Measurements from ENCODE around the gene SCO2. TPM values are rescaled to one million over a fixed set of nuclear protein-coding genes. Genes with fewer than 3 reads are reported as not detected.

SCO2 gene
- total RNA-seq, 1 donor, result 2.6 TPM

- peak overlapping the region; percentile 83 for H3K4me3 ChIP-seq (ENCODE audit: low read depth, low read length)
- no peak for TF ChIP-seq CTCF (IDR thresholded peaks at IDR 0.05; ENCODE audit: insufficient read depth, low read depth, low read length)
- DNase-seq (ENCODE audit: low read depth), result peak; percentile 93
Observed at GRCh38 chr22:50530877-50531545, 5.6 kb upstream of the SCO2 start.

DNA sequence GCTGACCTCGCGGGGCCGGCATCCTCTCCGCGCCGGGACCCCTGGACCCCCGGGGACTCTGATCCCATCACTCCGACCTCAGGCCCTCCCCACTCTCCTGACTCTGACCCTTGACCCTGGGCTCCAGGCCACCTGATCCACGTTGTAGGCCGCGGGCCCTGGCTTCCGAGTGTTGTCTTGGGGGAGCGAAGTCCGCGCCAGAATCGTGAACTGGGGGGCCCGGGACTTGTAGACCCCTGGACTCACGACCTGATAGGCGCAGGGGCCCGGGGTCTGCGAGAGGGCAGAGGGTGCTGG lies 5.1 kb upstream of the SCO2 start:
- TF ChIP-seq CTCF (IDR thresholded peaks at IDR 0.05; ENCODE audit: insufficient read depth, low read depth, low read length), result no peak
- no peak for DNase-seq (ENCODE audit: low read depth)
- peak overlapping the region; percentile 83 for H3K4me3 ChIP-seq (ENCODE audit: low read depth, low read length)

DNA sequence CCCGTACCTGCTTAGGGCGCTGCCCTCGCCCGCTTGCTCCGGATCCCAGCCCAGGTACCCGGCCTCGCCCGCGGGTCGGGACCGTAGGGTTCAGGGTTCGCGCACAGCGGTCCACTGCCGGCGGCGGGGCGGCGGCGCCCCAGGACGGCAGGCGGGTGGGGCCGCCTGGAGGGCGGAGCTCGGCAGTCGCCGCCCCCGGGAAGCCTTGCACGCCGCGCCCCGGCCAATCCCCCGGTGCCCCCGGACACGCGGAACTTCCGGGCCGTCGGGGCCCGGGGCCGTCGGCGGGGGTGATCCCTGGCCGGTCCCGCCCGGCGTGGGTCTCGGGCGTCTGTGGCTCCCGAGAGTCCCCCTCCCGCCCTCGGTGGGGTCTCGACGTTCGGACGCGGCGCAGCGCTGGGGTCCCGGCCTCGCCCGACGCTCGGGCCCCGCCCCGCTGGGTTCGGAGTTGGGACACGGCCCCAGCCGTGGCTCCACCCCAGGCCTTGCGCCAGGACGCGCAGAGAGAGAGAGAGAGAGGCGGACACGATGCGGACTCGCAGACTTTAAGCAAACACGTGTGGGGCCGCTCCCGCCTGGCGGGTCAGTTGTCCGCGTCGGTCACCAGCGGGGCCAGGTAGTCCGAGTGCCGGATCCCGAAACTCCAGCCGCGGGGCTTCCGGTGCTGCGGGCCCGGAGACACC lies 4.6 kb upstream of the SCO2 start, which contains the start of gene TYMP:
Gene TYMP (minus strand): TSS at position 116 of the 683 bp plus-strand sequence. CDS start 303 bp downstream, outside the sequence.
- TF ChIP-seq CTCF (IDR thresholded peaks at IDR 0.05; ENCODE audit: insufficient read depth, low read depth, low read length), result no peak
- H3K4me3 ChIP-seq (ENCODE audit: low read depth, low read length), result peak within 1 kb of the TSS; percentile 83
- peak; percentile 89 for DNase-seq (ENCODE audit: low read depth)

GRCh38 chr22:50529416-50529896 lies 4.1 kb upstream of the SCO2 start:
- no peak for DNase-seq (ENCODE audit: low read depth)
- peak overlapping the region; percentile 83 for H3K4me3 ChIP-seq (ENCODE audit: low read depth, low read length)
- TF ChIP-seq CTCF (IDR thresholded peaks at IDR 0.05; ENCODE audit: insufficient read depth, low read depth, low read length), result no peak

- no peak for DNase-seq (ENCODE audit: low read depth)
- peak overlapping the region; percentile 83 for H3K4me3 ChIP-seq (ENCODE audit: low read depth, low read length)
- TF ChIP-seq CTCF (IDR thresholded peaks at IDR 0.05; ENCODE audit: insufficient read depth, low read depth, low read length), result no peak
Observed at GRCh38 chr22:50528682-50529415, 3.5 kb upstream of the SCO2 start.

GRCh38 chr22:50527921-50528681 lies 2.7 kb upstream of the SCO2 start:
- H3K4me3 ChIP-seq (ENCODE audit: low read depth, low read length), result no peak overlapping the region
- no peak for DNase-seq (ENCODE audit: low read depth)
- no peak for TF ChIP-seq CTCF (IDR thresholded peaks at IDR 0.05; ENCODE audit: insufficient read depth, low read depth, low read length)
